NB4 (cell line): ENCODE measurements around the gene CD38.

Experiments used
- CTCF ChIP-seq: IDR thresholded peaks from one replicate; pipeline ENCODE4 v1.5.1; 2012; ENCODE audit warnings: low read depth, low read length
- MYC ChIP-seq: IDR thresholded peaks from 2 replicates; pipeline ENCODE4 v1.6.1; 2011; ENCODE audit warnings: low read depth, low read length
- POLR2A ChIP-seq: IDR thresholded peaks from 2 replicates; pipeline ENCODE4 v1.6.1; 2011; ENCODE audit warnings: mild to moderate bottlenecking; ENCODE audit not compliant: insufficient read length; ENCODE audit errors: extremely low read depth

GRCh38 chr4:15809058-15809457 is 30.9 kb downstream of the CD38 start:
- TF ChIP-seq CTCF: no peak
- no peak for TF ChIP-seq POLR2A
- TF ChIP-seq MYC: no peak
